ENCODE results near the gene SLC28A1. TPM values are rescaled to one million over a fixed set of nuclear protein-coding genes. Genes with fewer than 3 reads are reported as not detected.

The SLC28A1 gene
- total RNA-seq, 1 experiment from 2014 or later: not detected

DNA sequence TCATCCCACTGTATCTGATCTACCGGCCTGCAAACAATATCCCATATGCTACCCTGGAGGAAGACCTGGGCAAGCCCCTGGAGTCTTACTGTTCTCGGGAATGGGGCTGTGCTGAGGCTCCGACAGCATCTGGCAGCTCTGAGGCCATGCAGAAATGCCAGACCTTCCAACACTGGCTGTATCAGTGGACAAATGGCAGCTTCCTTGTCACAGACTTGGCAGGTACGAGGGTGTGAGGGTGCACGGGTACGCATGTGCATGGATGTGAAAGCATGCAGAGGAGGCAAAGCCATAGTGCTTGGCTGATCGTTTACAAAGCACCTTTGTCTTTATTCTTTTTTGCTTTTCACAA, 20.0 kb upstream of the SLC28A1 start:
- Histone ChIP-seq H4K20me1 (ENCODE audit: insufficient read depth, low read depth, low read length) (no peaks in the 10 kb centered on the region), H3K9ac (ENCODE audit: low read length) (no peak overlapping the region), H3K9me3 (ENCODE audit: low read length) (no peaks in the 10 kb centered on the region), H3K4me1 (ENCODE audit: low read length) (no peaks in the 10 kb centered on the region), H3K36me3 (ENCODE audit: insufficient read depth, low read length) (no peaks in the 10 kb centered on the region), H2AFZ (ENCODE audit: low read length) (no peak overlapping the region), H3K4me2 (ENCODE audit: low read depth, low read length, poor library complexity, severe bottlenecking) (no peak overlapping the region), H3K27ac (ENCODE audit: low read length) (no peak overlapping the region), H3K79me2 (ENCODE audit: low read length) (no peaks in the 10 kb centered on the region), H3K27me3 (ENCODE audit: low read length) (no peaks in the 10 kb centered on the region), H3K4me3 (ENCODE audit: low read length) (no peak overlapping the region), H3K9me2 (replicated peaks; ENCODE audit: insufficient read depth, low read length) (no peaks in the 10 kb centered on the region)
- no peak for DNase-seq

DNA sequence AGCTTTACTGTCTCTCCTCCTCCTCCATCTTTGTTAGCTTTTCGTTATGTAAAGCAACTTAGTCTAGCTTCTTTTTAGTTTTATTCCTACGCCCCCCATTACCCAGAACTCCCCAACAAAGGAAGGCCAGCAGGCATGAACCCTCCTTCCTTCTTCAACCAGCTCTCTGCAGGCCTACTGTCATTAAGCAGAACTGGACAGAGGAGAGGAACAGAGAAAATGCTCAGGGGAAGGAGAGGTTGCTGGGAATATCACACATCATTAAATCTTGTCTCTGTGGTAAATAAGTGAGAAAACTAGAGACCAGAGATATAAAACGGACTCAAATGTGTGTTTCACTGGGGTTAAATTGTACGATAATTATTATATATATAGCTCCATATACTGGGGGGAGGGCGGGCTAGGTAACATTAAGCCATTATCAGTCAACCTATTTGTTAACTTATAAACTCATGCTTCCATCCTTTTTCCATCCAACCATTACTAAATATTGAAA, 19.3 kb upstream of the SLC28A1 start:
- Histone ChIP-seq H3K9me2 (replicated peaks; ENCODE audit: insufficient read depth, low read length) (no peaks in the 10 kb centered on the region), H2AFZ (ENCODE audit: low read length) (no peak overlapping the region), H3K27me3 (ENCODE audit: low read length) (no peaks in the 10 kb centered on the region), H3K4me2 (ENCODE audit: low read depth, low read length, poor library complexity, severe bottlenecking) (no peak overlapping the region), H4K20me1 (ENCODE audit: insufficient read depth, low read depth, low read length) (no peaks in the 10 kb centered on the region), H3K36me3 (ENCODE audit: insufficient read depth, low read length) (no peaks in the 10 kb centered on the region), H3K9ac (ENCODE audit: low read length) (no peak overlapping the region), H3K9me3 (ENCODE audit: low read length) (no peaks in the 10 kb centered on the region), H3K27ac (ENCODE audit: low read length) (no peak overlapping the region), H3K4me1 (ENCODE audit: low read length) (no peaks in the 10 kb centered on the region), H3K4me3 (ENCODE audit: low read length) (no peak overlapping the region), H3K79me2 (ENCODE audit: low read length) (no peaks in the 10 kb centered on the region)
- no peak for DNase-seq

DNA sequence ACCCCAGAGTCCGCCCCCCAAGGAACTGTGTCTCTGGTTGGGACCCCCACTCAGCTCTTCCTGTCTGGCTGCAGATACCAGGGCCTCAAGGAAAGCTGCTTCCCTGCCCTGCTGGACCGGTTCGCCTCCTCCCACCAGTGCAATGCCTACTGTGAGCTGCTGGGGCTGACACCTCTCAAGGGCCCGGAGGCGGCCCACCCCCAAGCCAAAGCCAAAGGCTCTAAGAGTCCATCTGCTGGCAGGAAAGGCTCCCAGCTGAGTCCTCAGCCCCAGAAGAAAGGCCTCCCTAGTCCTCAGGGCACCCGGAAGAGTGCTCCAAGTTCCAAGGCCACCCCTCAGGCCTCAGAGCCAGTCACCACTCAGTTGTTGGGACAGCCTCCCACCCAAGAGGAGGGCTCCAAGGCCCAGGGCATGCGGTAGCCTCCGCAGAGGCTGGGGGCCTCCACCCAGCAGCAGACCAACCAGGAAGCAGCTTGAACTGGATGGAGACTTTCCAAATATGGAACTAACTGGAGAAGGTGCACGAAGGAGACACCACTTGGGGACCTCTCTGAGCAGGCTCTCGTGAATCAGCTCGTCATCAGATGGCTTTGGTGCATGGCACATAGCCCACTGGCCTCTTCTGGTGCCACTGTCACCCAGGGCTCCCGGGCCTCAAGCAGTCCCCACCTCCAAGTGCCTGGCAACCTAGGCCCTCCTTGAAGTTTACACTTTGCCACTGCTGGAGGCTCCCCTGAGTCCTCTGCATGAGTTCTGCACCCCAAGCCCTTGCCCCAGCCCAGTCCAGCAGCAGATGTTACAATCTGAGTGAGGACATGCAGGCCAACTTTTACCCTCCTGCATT, 16.2 kb upstream of the SLC28A1 start:
- H3K27me3 ChIP-seq (ENCODE audit: low read length): no peaks in the 10 kb centered on the region
- no peak for DNase-seq
- no peaks in the 10 kb centered on the region for H3K36me3 ChIP-seq (ENCODE audit: insufficient read depth, low read length)
- H3K9ac ChIP-seq (ENCODE audit: low read length): no peak overlapping the region
- H3K9me3 ChIP-seq (ENCODE audit: low read length): no peaks in the 10 kb centered on the region
- H3K79me2 ChIP-seq (ENCODE audit: low read length): no peaks in the 10 kb centered on the region
- H3K4me1 ChIP-seq (ENCODE audit: low read length): no peaks in the 10 kb centered on the region
- H3K4me2 ChIP-seq (ENCODE audit: low read depth, low read length, poor library complexity, severe bottlenecking): no peak overlapping the region
- H3K27ac ChIP-seq (ENCODE audit: low read length): no peak overlapping the region
- H2AFZ ChIP-seq (ENCODE audit: low read length): no peak overlapping the region
- H4K20me1 ChIP-seq (ENCODE audit: insufficient read depth, low read depth, low read length): no peaks in the 10 kb centered on the region
- H3K9me2 ChIP-seq (replicated peaks; ENCODE audit: insufficient read depth, low read length): no peaks in the 10 kb centered on the region
- H3K4me3 ChIP-seq (ENCODE audit: low read length): no peak overlapping the region

DNA sequence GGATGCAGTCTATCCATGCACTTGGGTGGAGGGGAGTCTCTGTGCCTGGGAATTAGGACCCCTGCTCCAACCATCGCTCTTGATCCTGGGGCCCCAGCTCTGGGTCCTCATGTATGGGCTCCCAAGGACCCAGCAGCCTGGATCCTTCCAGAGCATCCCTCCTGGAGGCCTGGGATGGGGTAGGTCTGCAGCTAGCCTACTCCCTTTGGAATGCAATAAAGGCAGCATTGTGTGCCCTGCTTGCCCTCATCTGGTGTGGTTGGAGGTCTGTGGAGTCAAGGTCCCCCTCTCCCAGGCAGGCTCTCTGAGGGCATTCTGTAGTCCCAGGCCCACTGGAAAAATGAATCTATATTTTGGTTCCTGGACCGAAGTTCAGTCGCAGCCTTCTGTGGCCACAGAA, 15.0 kb upstream of the SLC28A1 start:
- no peaks in the 10 kb centered on the region for H3K4me1 ChIP-seq (ENCODE audit: low read length)
- H3K36me3 ChIP-seq (ENCODE audit: insufficient read depth, low read length): no peaks in the 10 kb centered on the region
- no peaks in the 10 kb centered on the region for H3K9me3 ChIP-seq (ENCODE audit: low read length)
- no peaks in the 10 kb centered on the region for H3K9me2 ChIP-seq (replicated peaks; ENCODE audit: insufficient read depth, low read length)
- H3K4me2 ChIP-seq (ENCODE audit: low read depth, low read length, poor library complexity, severe bottlenecking): no peak overlapping the region
- DNase-seq: no peak
- no peaks in the 10 kb centered on the region for H3K27me3 ChIP-seq (ENCODE audit: low read length)
- H2AFZ ChIP-seq (ENCODE audit: low read length): no peak overlapping the region
- H3K79me2 ChIP-seq (ENCODE audit: low read length): no peaks in the 10 kb centered on the region
- H3K9ac ChIP-seq (ENCODE audit: low read length): no peak overlapping the region
- H3K4me3 ChIP-seq (ENCODE audit: low read length): no peak overlapping the region
- no peaks in the 10 kb centered on the region for H4K20me1 ChIP-seq (ENCODE audit: insufficient read depth, low read depth, low read length)
- no peak overlapping the region for H3K27ac ChIP-seq (ENCODE audit: low read length)

DNA sequence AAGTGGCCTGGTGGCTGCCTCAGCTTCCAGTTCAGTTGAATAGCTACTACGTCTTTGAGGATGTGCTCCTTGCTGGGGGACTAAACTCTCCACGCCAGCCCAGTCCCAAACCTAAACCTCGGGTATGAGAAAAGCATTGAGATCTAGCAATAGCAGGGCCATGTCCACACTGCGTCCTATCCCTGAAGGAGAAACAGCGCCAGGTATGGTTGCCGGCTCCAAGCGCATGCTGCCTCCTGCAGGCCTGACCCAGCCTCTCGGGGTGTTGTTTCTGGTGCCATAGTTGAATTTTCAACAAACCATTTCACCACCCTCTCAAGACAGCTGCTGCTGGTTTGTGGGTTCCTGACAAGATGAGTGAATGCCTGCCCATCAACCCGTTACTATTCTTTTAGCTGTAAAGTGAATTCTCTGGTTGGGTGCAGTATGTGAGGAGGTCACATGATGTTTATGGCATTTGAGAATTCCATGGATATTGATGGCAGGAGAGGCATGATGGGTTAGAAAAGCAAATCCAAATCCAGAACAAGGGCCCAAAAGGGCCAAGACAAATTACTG, 13.0 kb upstream of the SLC28A1 start:
- Histone ChIP-seq H3K9me3 (ENCODE audit: low read length) (no peaks in the 10 kb centered on the region), H3K4me3 (ENCODE audit: low read length) (no peak overlapping the region), H3K4me2 (ENCODE audit: low read depth, low read length, poor library complexity, severe bottlenecking) (no peak overlapping the region), H3K9me2 (replicated peaks; ENCODE audit: insufficient read depth, low read length) (no peaks in the 10 kb centered on the region), H3K9ac (ENCODE audit: low read length) (no peak overlapping the region), H3K36me3 (ENCODE audit: insufficient read depth, low read length) (no peaks in the 10 kb centered on the region), H3K27me3 (ENCODE audit: low read length) (no peaks in the 10 kb centered on the region), H2AFZ (ENCODE audit: low read length) (no peak overlapping the region), H3K79me2 (ENCODE audit: low read length) (no peaks in the 10 kb centered on the region), H3K27ac (ENCODE audit: low read length) (no peak overlapping the region), H4K20me1 (ENCODE audit: insufficient read depth, low read depth, low read length) (no peaks in the 10 kb centered on the region), H3K4me1 (ENCODE audit: low read length) (no peaks in the 10 kb centered on the region)
- no peak for DNase-seq

DNA sequence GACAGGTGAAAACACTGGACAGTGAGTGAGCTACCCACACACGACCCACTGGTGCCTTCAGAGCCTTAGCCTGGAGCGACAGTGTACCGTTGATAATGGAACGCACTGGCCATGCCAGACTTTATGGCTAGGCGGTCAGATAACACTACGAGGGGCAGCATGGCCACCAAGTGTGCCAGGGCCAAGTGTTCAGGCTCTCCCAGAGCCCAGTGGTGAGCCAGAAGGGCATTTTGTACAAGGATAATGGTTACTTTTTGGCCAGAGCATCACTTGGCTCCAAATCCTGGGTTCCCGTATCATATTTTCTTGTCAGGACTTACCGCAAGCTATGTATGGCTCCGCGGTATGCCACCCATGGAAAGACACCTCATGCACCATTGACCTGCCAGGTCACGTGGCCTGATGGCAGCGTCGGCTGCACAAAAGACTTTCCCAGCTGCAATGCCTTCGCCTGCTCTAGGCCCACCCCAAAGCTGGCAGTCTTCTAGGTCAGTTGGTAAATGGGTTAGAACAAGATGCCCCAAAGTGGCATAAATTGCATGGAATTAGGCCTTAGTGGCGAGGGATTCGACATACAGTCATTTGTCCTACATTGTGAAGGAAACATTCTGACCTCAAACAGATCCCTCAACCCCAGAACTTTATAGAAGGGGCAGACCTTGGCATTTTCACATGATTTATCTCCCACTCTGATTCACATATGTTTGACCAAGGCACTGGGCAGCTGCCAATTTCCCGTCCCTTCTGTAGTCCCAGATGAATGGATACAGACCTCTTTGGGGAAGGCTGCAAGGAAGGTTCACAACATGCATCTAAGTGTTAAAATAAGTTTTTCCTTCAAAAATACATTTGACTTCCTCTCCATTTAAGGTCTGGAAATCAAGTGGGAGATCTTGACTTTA, 12.2 kb upstream of the SLC28A1 start:
- DNase-seq: no peak

DNA sequence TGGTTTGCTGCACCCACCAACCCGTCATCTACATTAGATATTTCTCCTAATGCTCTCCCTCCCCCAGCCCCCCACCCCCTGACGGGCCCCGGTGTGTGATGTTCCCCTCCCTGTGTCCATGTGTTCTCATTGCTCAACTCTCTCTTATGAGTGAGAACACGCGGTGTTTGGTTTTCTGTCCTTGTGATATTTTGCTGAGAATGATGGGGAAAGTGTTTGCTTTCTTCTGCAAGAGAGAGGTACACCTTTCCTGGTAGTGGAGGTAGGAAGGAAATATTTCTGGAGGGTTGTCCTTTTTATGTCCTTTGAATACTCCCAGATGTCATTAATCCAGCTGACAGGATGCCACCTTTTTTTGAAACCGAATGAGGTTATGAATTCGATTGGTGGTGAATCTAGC, 10.5 kb upstream of the SLC28A1 start:
- no peak for DNase-seq

More for the DNA sequence above, 12.2 kb upstream of the SLC28A1 start:
- H2AFZ ChIP-seq (ENCODE audit: low read length): no peak overlapping the region
- no peaks in the 10 kb centered on the region for H3K79me2 ChIP-seq (ENCODE audit: low read length)
- H3K4me1 ChIP-seq (ENCODE audit: low read length): no peaks in the 10 kb centered on the region
- H3K4me2 ChIP-seq (ENCODE audit: low read depth, low read length, poor library complexity, severe bottlenecking): no peak overlapping the region
- H3K9me3 ChIP-seq (ENCODE audit: low read length): no peaks in the 10 kb centered on the region
- no peaks in the 10 kb centered on the region for H3K27me3 ChIP-seq (ENCODE audit: low read length)
- H3K27ac ChIP-seq (ENCODE audit: low read length): no peak overlapping the region
- H3K9ac ChIP-seq (ENCODE audit: low read length): no peak overlapping the region
- no peaks in the 10 kb centered on the region for H3K9me2 ChIP-seq (replicated peaks; ENCODE audit: insufficient read depth, low read length)
- no peak overlapping the region for H3K4me3 ChIP-seq (ENCODE audit: low read length)
- H3K36me3 ChIP-seq (ENCODE audit: insufficient read depth, low read length): no peaks in the 10 kb centered on the region
- H4K20me1 ChIP-seq (ENCODE audit: insufficient read depth, low read depth, low read length): no peaks in the 10 kb centered on the region

More for the DNA sequence above, 10.5 kb upstream of the SLC28A1 start:
- Histone ChIP-seq H3K9me3 (ENCODE audit: low read length) (no peaks in the 10 kb centered on the region), H3K36me3 (ENCODE audit: insufficient read depth, low read length) (no peaks in the 10 kb centered on the region), H4K20me1 (ENCODE audit: insufficient read depth, low read depth, low read length) (no peaks in the 10 kb centered on the region), H3K27me3 (ENCODE audit: low read length) (no peaks in the 10 kb centered on the region), H3K4me1 (ENCODE audit: low read length) (no peaks in the 10 kb centered on the region), H3K9ac (ENCODE audit: low read length) (no peak overlapping the region), H3K27ac (ENCODE audit: low read length) (no peak overlapping the region), H3K4me2 (ENCODE audit: low read depth, low read length, poor library complexity, severe bottlenecking) (no peak overlapping the region), H3K79me2 (ENCODE audit: low read length) (no peaks in the 10 kb centered on the region), H3K9me2 (replicated peaks; ENCODE audit: insufficient read depth, low read length) (no peaks in the 10 kb centered on the region), H3K4me3 (ENCODE audit: low read length) (no peak overlapping the region), H2AFZ (ENCODE audit: low read length) (no peak overlapping the region)

All from Karpas-422 (cell line).